GM19467 (cell line): Measurements from ENCODE around the gene HGF.
"Not testable (repeated sequence)": the region's sequence is repeated elsewhere in the genome, so short reads cannot be mapped to it uniquely, and the experiment has no call there.

Experiments used
- ATAC-seq: cut with Tn5 transposase; IDR thresholded peaks from one replicate; pipeline ENCODE4 v1.9.1; 2021; ENCODE audit warnings: mild to moderate bottlenecking, moderate library complexity; ENCODE audit not compliant: unreplicated experiment

Gene HGF

DNA sequence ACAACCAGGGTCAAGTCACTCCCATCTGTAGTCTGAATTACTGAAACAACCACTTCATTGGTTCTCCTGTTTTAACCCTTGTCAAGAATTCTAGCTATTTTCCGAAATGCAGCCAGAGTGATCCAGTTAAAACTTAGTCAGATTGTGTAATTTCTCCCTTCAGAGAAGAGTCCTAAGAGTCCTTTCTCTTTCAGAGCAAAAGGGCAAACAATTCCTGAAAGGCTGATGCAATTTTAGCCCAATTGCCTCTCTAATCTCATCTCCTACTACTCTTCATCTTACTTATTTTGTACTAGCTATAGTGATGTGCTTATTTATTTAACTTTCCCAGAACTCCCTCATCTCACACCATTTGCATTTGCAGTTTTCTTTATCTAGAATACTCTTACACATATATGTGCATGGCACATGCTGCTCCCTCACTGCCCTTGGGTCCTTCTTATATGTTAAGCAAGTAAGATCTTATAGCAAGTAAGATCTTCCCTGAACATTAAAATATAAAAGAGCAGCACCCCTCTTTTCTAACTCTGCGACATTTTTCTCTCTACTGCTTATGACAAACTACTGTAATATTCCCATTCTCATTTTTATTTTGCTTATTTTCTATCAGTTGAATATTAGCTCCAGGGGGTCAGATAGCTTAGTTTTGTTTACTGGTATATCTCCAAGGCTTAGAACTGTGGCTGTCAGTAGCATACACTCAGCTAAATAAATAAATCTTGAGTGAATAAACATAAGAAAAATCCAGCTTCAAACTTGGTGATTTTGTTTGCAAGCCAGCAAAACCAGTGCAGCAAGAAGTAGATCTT is 44.6 kb downstream of the HGF start:
- no peak for ATAC-seq

DNA sequence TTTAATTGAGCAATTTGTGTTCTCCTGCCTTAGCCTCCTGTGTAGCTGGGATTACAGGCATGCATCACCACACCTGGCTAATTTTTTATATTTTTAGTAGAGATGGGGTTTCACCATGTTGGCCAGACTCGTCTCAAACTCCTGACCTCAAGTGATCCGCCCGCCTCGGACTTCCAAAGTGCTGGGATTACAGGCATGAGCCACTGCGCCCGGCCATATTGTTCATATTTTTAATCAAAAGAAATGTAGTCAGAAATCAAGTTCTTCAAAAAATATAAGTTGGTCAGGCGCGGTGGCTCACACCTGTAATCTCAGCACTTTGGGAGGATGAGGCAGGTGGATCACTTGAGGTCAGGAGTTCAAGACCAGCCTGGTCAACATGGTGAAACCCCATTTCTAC is 47.6 kb downstream of the HGF start:
- ATAC-seq: not testable (repeated sequence)

GRCh38 chr7:81721437-81721836 is 48.4 kb downstream of the HGF start:
- ATAC-seq: no peak

- no peak for ATAC-seq
Observed at GRCh38 chr7:81719865-81720264, 50.0 kb downstream of the HGF start.

- ATAC-seq: no peak
Observed at GRCh38 chr7:81715984-81716588, 53.8 kb downstream of the HGF start.

- ATAC-seq: no peak
Observed at GRCh38 chr7:81714306-81714705, 55.5 kb downstream of the HGF start.

DNA sequence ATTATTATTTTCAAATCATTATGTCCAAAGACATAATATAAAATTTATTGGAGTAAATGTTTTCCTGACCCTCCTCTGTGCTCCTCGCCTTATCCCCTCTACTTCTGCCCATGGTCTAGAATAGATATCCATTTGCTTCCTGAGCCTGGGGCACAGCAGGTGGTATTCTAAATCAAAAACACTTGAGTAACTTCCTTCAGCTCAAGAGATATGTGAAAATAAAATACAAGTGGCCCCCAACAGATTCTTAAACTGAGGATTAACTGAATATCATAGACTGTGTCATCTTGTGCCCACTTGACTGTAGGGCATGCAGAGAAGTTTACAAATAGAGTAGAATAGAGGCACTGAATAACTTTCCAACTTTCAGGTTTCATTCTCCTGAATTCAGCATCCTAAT is 59.1 kb downstream of the HGF start:
- no peak for ATAC-seq

DNA sequence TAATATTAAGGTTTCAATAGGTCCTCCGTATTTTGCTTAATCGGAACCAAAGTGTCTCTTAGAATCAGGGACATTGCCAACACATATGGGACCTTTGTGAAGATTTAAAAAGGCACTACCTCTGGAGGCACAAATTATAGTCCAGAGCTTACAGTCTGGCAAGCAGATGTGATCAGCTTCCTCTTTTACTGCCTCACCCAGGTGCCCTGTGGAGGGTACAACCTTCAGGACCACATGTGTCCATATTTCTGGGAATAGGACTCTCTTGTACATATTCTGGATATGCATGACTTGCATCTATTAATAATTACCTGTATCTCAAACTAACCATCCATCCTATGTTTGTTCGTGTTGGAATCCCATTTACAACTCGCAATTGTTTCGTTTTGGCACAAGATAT is 60.0 kb downstream of the HGF start:
- ATAC-seq: no peak

GRCh38 chr7:81707966-81708365 is 61.9 kb downstream of the HGF start:
- ATAC-seq: no peak

GRCh38 chr7:81707196-81707595 is 62.7 kb downstream of the HGF start:
- no peak for ATAC-seq

GRCh38 chr7:81705206-81705605 is 64.6 kb downstream of the HGF start:
- no peak for ATAC-seq

DNA sequence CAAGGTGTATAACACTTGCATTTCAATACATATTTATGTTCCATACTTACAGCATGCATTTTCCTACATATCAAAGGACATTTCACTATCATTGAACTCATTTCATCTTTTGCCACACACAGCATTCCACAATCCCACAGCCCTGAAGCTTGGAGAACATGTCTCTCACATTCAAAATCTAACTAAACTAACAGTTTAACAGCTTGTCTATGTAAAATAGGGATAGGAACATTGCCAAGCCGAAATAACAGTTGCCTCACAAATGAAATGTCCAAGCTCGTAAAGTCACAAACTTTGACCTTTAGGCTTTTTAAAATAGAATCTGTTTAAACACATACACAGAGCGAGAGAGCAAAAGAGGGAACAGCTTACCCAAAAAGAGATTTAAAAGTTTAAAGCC is 65.3 kb downstream of the HGF start:
- ATAC-seq: no peak

DNA sequence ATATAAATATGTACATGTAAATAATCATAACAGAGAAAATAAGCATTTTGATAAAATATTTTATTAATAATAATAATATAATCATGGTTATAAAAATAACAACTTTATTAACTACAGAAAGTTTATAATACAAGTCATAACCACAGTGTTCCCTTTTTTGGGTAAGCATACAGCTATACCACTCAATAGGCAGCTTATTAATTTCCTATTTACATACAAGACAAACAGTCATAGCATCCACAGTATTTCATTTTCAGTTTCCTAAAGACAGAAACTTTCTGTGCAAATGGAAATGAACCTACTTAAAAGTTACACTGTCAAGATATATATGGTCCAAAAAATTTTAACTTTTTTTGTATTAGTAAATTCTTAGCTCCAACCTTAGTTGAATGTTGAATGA is 70.9 kb downstream of the HGF start:
- ATAC-seq: no peak

DNA sequence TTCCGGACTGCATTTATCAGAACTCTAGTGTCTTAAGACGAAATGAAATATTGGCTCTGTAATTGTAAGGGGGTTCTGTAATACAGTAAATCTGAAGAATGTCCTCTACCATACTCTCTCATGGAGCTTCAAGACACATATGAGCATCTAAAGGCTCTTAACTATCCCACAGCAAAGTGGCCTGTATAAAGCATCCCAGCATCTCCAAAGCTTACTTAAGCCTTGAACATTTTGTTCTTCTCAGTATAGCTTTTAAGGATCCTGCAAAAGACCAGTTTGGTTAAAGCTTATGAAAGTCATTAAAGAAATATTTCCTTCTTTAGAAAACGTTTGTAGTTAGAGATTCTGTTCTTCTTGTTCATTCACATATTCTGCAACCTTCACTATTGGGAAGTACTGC is 75.1 kb downstream of the HGF start:
- ATAC-seq: no peak

DNA sequence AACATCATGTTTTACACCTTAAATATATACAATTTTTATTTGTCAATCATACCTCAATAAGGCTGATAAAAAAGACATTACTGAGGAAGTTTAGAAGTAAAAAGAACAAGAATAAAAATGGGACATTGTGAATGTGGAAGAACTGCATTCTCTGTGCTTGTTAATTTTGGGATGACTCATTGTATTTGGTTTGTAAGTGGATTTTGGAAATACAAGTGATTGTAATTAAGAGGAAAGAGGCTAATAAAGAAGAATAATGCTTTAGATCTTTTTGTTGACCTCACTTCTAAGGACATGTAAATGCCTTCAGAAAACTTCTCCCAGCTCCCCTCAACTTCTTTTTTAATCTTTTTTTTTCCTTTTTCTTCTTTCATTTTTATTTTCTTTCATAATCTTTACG is 76.0 kb downstream of the HGF start:
- no peak for ATAC-seq

DNA sequence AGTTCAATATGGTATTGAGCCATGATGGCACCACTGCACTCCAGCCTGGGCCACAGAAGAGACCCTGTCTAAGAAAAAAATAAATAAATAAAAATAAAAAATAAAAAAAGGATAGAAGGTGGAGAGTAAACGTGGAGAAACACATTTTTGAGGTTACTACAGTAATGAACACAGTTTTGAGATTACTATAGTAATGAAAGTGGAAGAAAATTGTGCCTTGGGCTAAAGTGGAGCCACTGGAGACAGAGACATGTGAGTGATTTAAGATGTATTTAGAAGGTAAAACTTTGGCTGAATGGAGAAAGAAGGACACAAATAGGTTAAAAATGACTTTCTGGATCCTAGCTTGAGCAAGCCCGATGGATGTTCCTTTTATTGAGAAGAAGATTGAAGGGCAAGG is 76.8 kb downstream of the HGF start:
- no peak for ATAC-seq

GRCh38 chr7:81692146-81692905 is 77.5 kb downstream of the HGF start:
- ATAC-seq: no peak

- no peak for ATAC-seq
Observed at GRCh38 chr7:81691199-81691821, 78.5 kb downstream of the HGF start.

DNA sequence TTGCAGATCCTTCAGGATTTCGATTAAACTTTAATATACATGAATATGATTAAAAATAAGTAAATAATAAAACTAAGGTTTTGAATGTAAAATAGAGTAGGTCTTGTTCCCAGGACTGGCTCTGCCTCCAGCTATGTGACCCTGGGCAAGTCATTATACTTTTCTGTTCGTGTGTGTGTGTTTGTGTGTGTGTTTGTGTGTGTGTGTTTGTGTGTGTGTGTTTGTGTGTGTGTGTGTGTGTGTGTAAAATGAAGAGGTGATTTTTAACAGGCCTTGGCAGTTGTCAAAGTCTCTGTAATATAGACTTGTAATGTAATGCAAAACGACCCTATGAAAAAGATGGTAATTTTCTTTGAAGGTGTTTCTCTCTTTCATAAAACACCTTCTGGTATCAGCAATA is 79.2 kb downstream of the HGF start:
- ATAC-seq: no peak

DNA sequence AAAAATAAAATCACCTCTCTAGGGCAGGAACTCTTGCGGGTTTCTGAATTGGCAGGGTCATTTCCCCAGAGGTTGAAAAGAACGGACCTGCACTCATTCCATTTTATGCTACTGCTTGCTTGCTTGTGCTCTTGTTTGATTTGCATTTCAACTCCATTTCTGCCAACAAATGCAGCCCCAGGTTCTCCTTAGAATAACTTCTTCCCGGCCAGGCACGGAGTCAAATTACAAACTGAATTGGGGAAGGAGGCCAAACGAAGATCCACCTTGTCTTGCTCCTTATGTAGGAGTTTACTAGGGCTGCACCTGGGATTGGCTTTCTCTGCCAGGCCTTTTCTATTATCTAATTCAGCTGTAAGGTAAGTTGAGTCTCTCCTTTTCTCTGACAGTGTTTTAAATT is 79.6 kb downstream of the HGF start:
- ATAC-seq: no peak

- ATAC-seq: no peak
Observed at GRCh38 chr7:81688622-81689411, 81.0 kb downstream of the HGF start.
